Measurements from ENCODE around the gene LRRC39. TPM values are rescaled to one million over a fixed set of nuclear protein-coding genes. Genes with fewer than 3 reads are reported as not detected.

Gene LRRC39
- total RNA-seq = 1 to 10 TPM in 1 of 2 donors, not detected in 1; 1.8 TPM

- TF ChIP-seq CTCF (IDR thresholded peaks at IDR 0.05) (no peak), POLR2A (IDR thresholded peaks at IDR 0.05) (no peak)
- no peaks in the 10 kb centered on the region for H3K36me3 ChIP-seq (replicated peaks in 1 of 2; ENCODE audit: insufficient read depth in 1 of 2, low read depth in 2 of 2)
- H3K27ac ChIP-seq = no peak within 1 kb of the TSS
- no peaks in the 10 kb centered on the region for H3K4me1 ChIP-seq
- intact Hi-C loops (cut with DNase I) = no loop called here
- no peak within 1 kb of the TSS for H3K4me3 ChIP-seq
- WGBS, 2 donors = 63 to 71% methylated on average over 5 of the region's 5 CpGs
- no peaks in the 10 kb centered on the region for H3K9me3 ChIP-seq
- no peaks in the 10 kb centered on the region for H3K27me3 ChIP-seq
- DNase-seq (no peak), ATAC-seq (no peak)
Measured at GRCh38 chr1:100178091-100178490, at the start of gene LRRC39. Gene LRRC39 (minus strand): TSS chr1:100178256. CDS start chr1:100168516, 9,740 bp downstream.

- Histone ChIP-seq H3K9me3 (no peaks in the 10 kb centered on the region), H3K27me3 (no peaks in the 10 kb centered on the region), H3K36me3 (replicated peaks in 1 of 2; ENCODE audit: insufficient read depth in 1 of 2, low read depth in 2 of 2) (peaks cover 0 to 2% of the 10 kb centered on the region in 2 donors), H3K27ac (no peak overlapping the region), H3K4me3 (no peak overlapping the region), H3K4me1 (no peaks in the 10 kb centered on the region)
- DNase-seq (no peak), ATAC-seq (no peak)
- intact Hi-C loops (cut with DNase I) = no loop called here
- TF ChIP-seq POLR2A (IDR thresholded peaks at IDR 0.05) (no peak), CTCF (IDR thresholded peaks at IDR 0.05) (no peak)
Measured at GRCh38 chr1:100222428-100222827, 44.4 kb upstream of the LRRC39 start.

- 100% methylated on average over 2 of the region's 2 CpGs for whole genome bisulfite sequencing, 2 donors
Measured at GRCh38 chr1:100219883-100220282, 41.8 kb upstream of the LRRC39 start.

DNA sequence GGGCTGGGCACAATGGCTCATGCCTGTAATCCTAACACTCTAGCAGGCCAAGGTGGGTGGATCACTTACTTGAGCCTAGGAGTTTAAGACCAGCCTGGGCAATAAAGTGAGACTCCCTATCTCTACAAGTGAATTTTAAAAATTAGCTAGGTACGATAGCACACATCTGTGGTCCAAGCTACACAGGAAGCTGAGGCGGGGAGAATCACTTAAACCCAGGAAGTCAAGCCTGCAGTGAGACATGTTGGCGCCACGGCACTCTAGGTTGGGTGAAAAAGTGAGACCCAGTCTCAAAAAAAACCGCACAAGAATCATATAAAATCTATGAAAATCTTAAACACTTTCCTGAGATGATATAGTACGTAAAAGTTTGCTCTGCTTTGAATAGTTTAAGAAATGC, 41.4 kb upstream of the LRRC39 start:
- H3K4me3 ChIP-seq = no peak overlapping the region
- H3K27me3 ChIP-seq = no peaks in the 10 kb centered on the region
- 88 to 99% methylated on average over 5 to 6 of the region's 6 CpGs for WGBS, 2 donors
- H3K9me3 ChIP-seq = no peaks in the 10 kb centered on the region
- H3K27ac ChIP-seq = no peak overlapping the region
- ATAC-seq = no peak
- no peaks in the 10 kb centered on the region for H3K4me1 ChIP-seq
- H3K36me3 ChIP-seq (replicated peaks in 1 of 2; ENCODE audit: insufficient read depth in 1 of 2, low read depth in 2 of 2) = peaks cover 0 to 9% of the 10 kb centered on the region in 2 donors
- no peak for DNase-seq
- intact Hi-C loops (cut with DNase I) = no loop called here
- no peak for TF ChIP-seq POLR2A (IDR thresholded peaks at IDR 0.05)
- no peak for TF ChIP-seq CTCF (IDR thresholded peaks at IDR 0.05)

More at GRCh38 chr1:100219883-100220282, 41.8 kb upstream of the LRRC39 start:
- Histone ChIP-seq H3K4me1 (no peaks in the 10 kb centered on the region), H3K27me3 (no peaks in the 10 kb centered on the region), H3K36me3 (replicated peaks in 1 of 2; ENCODE audit: insufficient read depth in 1 of 2, low read depth in 2 of 2) (peaks cover 0 to 5% of the 10 kb centered on the region in 2 donors), H3K4me3 (no peak overlapping the region), H3K9me3 (no peaks in the 10 kb centered on the region), H3K27ac (no peak overlapping the region)
- intact Hi-C loops (cut with DNase I) = no loop called here
- DNase-seq = no peak
- ATAC-seq = no peak
- TF ChIP-seq POLR2A (IDR thresholded peaks at IDR 0.05) (no peak), CTCF (IDR thresholded peaks at IDR 0.05) (no peak)

DNA sequence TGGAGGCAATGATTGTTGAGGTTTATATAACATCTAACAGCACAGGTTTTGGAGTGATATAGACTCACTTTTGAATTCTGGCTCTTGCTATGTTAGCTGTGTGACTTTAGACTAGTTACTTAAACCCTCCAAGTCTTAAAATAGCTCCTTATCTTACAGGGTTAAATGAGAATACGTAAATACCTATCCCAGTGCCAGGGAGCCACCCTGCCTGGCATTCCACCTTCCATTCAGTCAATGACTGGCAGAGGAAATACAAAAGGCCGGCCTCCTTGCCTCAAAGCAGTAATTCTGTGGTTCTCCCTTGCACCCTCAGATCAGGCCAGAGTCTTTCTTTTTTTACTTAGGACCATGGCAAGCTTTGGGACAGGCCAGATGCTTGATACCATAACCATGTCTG, 39.8 kb upstream of the LRRC39 start:
- TF ChIP-seq POLR2A (IDR thresholded peaks at IDR 0.05) (no peak), CTCF (IDR thresholded peaks at IDR 0.05) (no peak)
- H3K4me3 ChIP-seq = no peak overlapping the region
- ATAC-seq = no peak
- H3K9me3 ChIP-seq = no peaks in the 10 kb centered on the region
- WGBS, 2 donors = 18 to 40% methylated on average over 2 of the region's 2 CpGs
- intact Hi-C loops (cut with DNase I) = no loop called here
- no peaks in the 10 kb centered on the region for H3K4me1 ChIP-seq
- no peaks in the 10 kb centered on the region for H3K27me3 ChIP-seq
- H3K36me3 ChIP-seq (replicated peaks in 1 of 2; ENCODE audit: insufficient read depth in 1 of 2, low read depth in 2 of 2) = peaks cover 0 to 18% of the 10 kb centered on the region in 2 donors
- no peak for DNase-seq
- H3K27ac ChIP-seq = no peak overlapping the region

Data from body of pancreas (tissue), 4 donors.